Gastrocnemius medialis (tissue), 4 donors: ENCODE results near the gene EDNRA. TPM values are rescaled to one million over a fixed set of nuclear protein-coding genes. Genes with fewer than 3 reads are reported as not detected.
"Not testable (repeated sequence)": the region's sequence is repeated elsewhere in the genome, so short reads cannot be mapped to it uniquely, and the experiment has no call there.

ENCODE experiments used
- ATAC-seq, 2 donors: fragments of 150-250 bp; one replicate each; pipeline ENCODE4 v1.9.1; 2016
- DNase-seq, 2 donors: peaks; one replicate each; pipeline ENCODE4 v3.0.0-alpha.2; 2019
- H3K27ac ChIP-seq, 4 donors: fragments of 200-600 bp; sonication (generic); 1 replicate in 1 of 4; 2 replicates in 3 of 4; pipeline ENCODE4 v1.5.1; 2016 to 2018; ENCODE audit warnings: mild to moderate bottlenecking in 2 of 4, moderate library complexity in 1 of 4
- H3K27me3 ChIP-seq, 3 donors: fragments of 200-600 bp; sonication (generic) in 2 of 3; 1 replicate in 1 of 3; 2 replicates in 2 of 3; pipeline versions ENCODE4 v1.5.1 to v1.6.0; 2016 to 2019; ENCODE audit warnings: mild to moderate bottlenecking in 1 of 3, moderate library complexity in 1 of 3
- H3K36me3 ChIP-seq, 2 donors: fragments of 200-600 bp; sonication (generic) in 1 of 2; one replicate each; pipeline ENCODE4 v1.5.1; 2017 to 2018
- H3K4me1 ChIP-seq, 2 donors: fragments of 200-600 bp; sonication (generic) in 1 of 2; one replicate each; pipeline ENCODE4 v1.5.1; 2016 to 2017; ENCODE audit warnings: mild to moderate bottlenecking in 2 of 2
- H3K4me3 ChIP-seq, 4 donors: fragments of 200-600 bp; sonication (generic) in 3 of 4; 1 replicate in 1 of 4; 2 replicates in 3 of 4; pipeline ENCODE4 v1.5.1; 2016 to 2019; ENCODE audit warnings: mild to moderate bottlenecking in 2 of 4
- H3K9me3 ChIP-seq, 3 donors: fragments of 200-600 bp; sonication (generic) in 2 of 3; 1 replicate in 1 of 3; 2 replicates in 2 of 3; pipeline ENCODE4 v1.5.1; 2016 to 2019
- POLR2A ChIP-seq, 2 donors: fragments of 450-650 bp; IDR thresholded peaks; one replicate each; pipeline ENCODE4 v1.6.1; 2017; ENCODE audit warnings: antibody characterized with exemption in 2 of 2, mild to moderate bottlenecking in 2 of 2, moderate library complexity in 2 of 2
- in situ Hi-C, 4 donors: fragments of 200-750 bp; cut with MboI; loops; one replicate each; pipeline versions ENCODE4 v1.15.0 to v1.8.0; 2017; ENCODE audit warnings: low sequenced_read_pairs in 4 of 4
- intact Hi-C: fragments of 100-400 bp; cut with DNase I; formaldehyde crosslinking; loops from one replicate; pipeline ENCODE4 v1.15.1; 2023; ENCODE audit warnings: low total_unique reads
- total RNA-seq, 4 donors: library from RNA; depleted of rRNA; stranded (reverse); fragments of >200 nt; gene quantifications; one replicate each; pipeline versions ENCODE4 v1.1.0 to v1.2.3, GENCODE V29; 2016
- TF ChIP-seq, protein P1 (sequence below), 5 experiments: fragments of 450-650 bp in 3 of 5; fragments of 200-600 bp in 2 of 5; sonication (generic) in 2 of 5; IDR thresholded peaks in 4 of 5; conservative IDR thresholded peaks in 1 of 5; 1 replicate in 4 of 5; 2 replicates in 1 of 5; pipeline ENCODE4 v1.5.1; 2016 to 2019; ENCODE audit warnings: antibody characterized with exemption in 5 of 5, mild to moderate bottlenecking in 3 of 5, moderate library complexity in 3 of 5

Gene EDNRA
- 1 to 10 TPM; 1.4 to 8.4 (median 2.6) TPM for total RNA-seq

GRCh38 chr4:147480891-147481576 lies at the start of gene EDNRA:
EDNRA (plus strand) TSS chr4:147481097; CDS start chr4:147485682, 4,585 bp downstream.
- Histone ChIP-seq H3K27me3 (peaks cover 0 to 7% (median 5%) of the 10 kb centered on the region in 3 donors), H3K9me3 (no peaks in the 10 kb centered on the region), H3K4me3 (peak within 1 kb of the TSS; percentile 42 to 58 (median 49)), H3K4me1 (no peaks in the 10 kb centered on the region), H3K27ac (peak within 1 kb of the TSS; percentile 46 to 69 (median 57)), H3K36me3 (no peaks in the 10 kb centered on the region)
- in situ Hi-C loops: no loop called here
- intact Hi-C loops: no loop called here
- ATAC-seq (no peak), DNase-seq (no peak)
- TF ChIP-seq, protein P1, sequence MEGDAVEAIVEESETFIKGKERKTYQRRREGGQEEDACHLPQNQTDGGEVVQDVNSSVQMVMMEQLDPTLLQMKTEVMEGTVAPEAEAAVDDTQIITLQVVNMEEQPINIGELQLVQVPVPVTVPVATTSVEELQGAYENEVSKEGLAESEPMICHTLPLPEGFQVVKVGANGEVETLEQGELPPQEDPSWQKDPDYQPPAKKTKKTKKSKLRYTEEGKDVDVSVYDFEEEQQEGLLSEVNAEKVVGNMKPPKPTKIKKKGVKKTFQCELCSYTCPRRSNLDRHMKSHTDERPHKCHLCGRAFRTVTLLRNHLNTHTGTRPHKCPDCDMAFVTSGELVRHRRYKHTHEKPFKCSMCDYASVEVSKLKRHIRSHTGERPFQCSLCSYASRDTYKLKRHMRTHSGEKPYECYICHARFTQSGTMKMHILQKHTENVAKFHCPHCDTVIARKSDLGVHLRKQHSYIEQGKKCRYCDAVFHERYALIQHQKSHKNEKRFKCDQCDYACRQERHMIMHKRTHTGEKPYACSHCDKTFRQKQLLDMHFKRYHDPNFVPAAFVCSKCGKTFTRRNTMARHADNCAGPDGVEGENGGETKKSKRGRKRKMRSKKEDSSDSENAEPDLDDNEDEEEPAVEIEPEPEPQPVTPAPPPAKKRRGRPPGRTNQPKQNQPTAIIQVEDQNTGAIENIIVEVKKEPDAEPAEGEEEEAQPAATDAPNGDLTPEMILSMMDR (IDR thresholded peaks at IDR 0.05 in 4 of 5, conservative IDR thresholded peaks at IDR 0.05 in 1 of 5): no peak
- TF ChIP-seq POLR2A (IDR thresholded peaks at IDR 0.05): no peak

DNA sequence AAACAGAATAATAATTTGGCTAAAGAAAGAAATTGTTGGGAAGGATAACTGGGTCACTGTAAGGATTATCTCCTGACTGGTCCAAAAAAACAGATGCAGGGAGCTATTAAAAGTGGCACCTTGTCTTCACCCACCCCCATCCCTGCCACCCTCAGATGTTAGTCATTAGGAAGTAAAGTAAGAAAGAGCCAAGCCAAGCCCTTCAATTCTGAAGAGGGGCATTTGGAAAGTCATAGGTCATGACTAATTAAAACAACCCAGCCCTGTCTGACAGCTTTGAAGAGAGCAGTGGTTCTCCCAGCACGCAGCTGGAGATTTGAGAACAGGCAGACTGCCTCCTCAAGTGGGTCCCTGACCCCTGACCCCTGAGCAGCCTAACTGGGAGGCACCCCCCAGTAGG lies 46.5 kb upstream of the EDNRA start:
- DNase-seq, H3K27ac ChIP-seq, intact Hi-C loops, H3K27me3 ChIP-seq, H3K4me1 ChIP-seq, H3K36me3 ChIP-seq, H3K4me3 ChIP-seq, H3K9me3 ChIP-seq, in situ Hi-C loops, ATAC-seq: not testable (repeated sequence)

- H3K27me3 ChIP-seq: no peaks in the 10 kb centered on the region
- DNase-seq (no peak), ATAC-seq (no peak)
- no peak overlapping the region for H3K27ac ChIP-seq
- no peaks in the 10 kb centered on the region for H3K4me1 ChIP-seq
- H3K4me3 ChIP-seq: no peak overlapping the region
- TF ChIP-seq, protein P1 (IDR thresholded peaks at IDR 0.05 in 4 of 5, conservative IDR thresholded peaks at IDR 0.05 in 1 of 5): no peak
- TF ChIP-seq POLR2A (IDR thresholded peaks at IDR 0.05): no peak
- no peaks in the 10 kb centered on the region for H3K36me3 ChIP-seq
- intact Hi-C loops (no loop called here), in situ Hi-C loops (no loop called here)
- no peaks in the 10 kb centered on the region for H3K9me3 ChIP-seq
Measured at GRCh38 chr4:147440442-147440841, 40.5 kb upstream of the EDNRA start.

DNA sequence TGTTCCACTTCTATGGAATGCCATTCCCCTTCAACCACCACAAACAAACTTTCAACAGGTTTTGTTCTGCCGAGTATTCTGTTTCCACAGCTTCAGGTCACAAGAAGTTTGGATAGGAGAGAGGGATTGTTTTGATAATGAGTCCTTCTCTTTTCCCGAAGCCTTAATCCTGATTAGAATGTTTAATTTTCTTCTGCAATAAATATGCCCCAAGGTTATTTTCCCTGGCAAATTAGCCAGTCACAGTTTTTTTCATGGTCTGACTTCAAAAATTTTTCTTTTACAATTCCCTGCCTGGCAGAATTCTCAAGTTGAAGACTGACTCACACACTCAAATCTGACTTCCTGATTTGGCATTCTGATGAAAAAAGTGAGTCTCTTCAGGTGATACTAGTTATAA lies 33.1 kb upstream of the EDNRA start:
- TF ChIP-seq POLR2A (IDR thresholded peaks at IDR 0.05): no peak
- TF ChIP-seq, protein P1 (IDR thresholded peaks at IDR 0.05 in 4 of 5, conservative IDR thresholded peaks at IDR 0.05 in 1 of 5): no peak
- intact Hi-C loops (no loop called here), in situ Hi-C loops (no loop called here)
- H3K4me1 ChIP-seq: no peaks in the 10 kb centered on the region
- ATAC-seq (no peak), DNase-seq (no peak)
- no peak overlapping the region for H3K27ac ChIP-seq
- H3K9me3 ChIP-seq: no peaks in the 10 kb centered on the region
- no peak overlapping the region for H3K4me3 ChIP-seq
- H3K36me3 ChIP-seq: no peaks in the 10 kb centered on the region
- H3K27me3 ChIP-seq: no peaks in the 10 kb centered on the region

DNA sequence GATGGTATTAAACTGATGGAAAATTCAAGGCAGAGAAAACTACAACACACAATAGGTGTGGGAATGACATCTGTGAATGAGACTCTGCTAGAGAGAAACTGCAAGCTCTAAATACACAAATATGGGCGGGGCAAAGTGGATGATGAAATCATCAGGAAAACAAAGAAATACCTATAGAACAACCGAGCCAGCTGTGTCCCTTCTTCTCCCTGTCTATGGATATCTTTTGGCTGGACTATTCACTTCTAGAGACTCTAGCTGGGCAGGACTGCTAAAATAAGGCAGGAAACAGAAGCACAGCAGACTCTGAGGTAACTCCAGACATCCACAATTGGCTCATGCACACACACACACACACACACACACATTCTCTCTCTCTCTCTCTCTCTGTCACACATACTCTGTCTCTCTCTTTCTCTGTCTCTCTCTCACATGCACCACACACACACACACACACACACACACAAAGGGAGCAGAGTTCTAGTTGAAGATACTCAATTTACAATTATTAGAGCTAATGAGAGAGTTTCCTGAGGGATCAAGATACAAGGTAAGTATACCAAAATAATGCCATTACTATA lies 27.2 kb upstream of the EDNRA start:
- DNase-seq (no peak), ATAC-seq (no peak)
- in situ Hi-C loops: no loop called here
- intact Hi-C loops: no loop called here
- no peaks in the 10 kb centered on the region for H3K9me3 ChIP-seq
- no peak overlapping the region for H3K27ac ChIP-seq
- no peaks in the 10 kb centered on the region for H3K27me3 ChIP-seq
- no peak for TF ChIP-seq POLR2A (IDR thresholded peaks at IDR 0.05)
- TF ChIP-seq, protein P1 (IDR thresholded peaks at IDR 0.05 in 4 of 5, conservative IDR thresholded peaks at IDR 0.05 in 1 of 5): no peak
- no peaks in the 10 kb centered on the region for H3K4me1 ChIP-seq
- H3K4me3 ChIP-seq: no peak overlapping the region
- no peaks in the 10 kb centered on the region for H3K36me3 ChIP-seq
